ENCODE results near the gene RNF17. TPM values are rescaled to one million over a fixed set of nuclear protein-coding genes. Genes with fewer than 3 reads are reported as not detected.

Gene RNF17
- total and polyA plus RNA-seq, 10 of the 15 experiments (the other 5 are each of a cell fraction or from before 2014, with no cell fraction given), result not detected

DNA sequence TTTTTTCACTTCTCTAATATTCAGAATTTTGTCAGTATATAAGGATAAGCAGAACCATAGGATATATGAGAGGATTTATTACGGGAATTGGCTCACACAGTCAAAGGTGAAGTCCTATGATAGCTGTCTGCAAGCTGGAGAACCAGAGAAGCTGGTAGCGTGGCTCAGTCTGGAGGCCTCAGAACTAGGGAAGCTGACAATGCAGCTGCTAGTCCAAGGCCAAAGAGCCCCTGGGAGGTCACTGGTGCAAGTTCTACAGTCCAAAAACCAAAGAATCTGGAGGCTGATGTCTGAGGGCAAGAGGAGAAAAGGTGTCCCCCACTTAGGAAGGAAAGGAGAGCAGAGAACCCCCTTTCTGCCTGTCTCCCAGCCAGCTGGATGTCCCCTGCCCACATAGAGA, 114.4 kb downstream of the RNF17 start:
- ChIA-PET SMC1A (ENCODE audit: uncharacterized antibody, unreplicated experiment) (no interaction called here), CTCF (interaction anchor here (1.3 to 1.7 kb wide), 2 partner anchors 10 to 117 kb away, joined by 4 read pairs; no protein-coding TSS in a partner anchor), RAD21 (ENCODE audit: unreplicated experiment) (no interaction called here), POLR2A (no interaction called here)
- no peaks in the 10 kb centered on the region for H3K9me3 ChIP-seq (replicated peaks; ENCODE audit: control insufficient read depth, insufficient read depth, low read length)
- intact Hi-C loops (cut with micrococcal nuclease; ENCODE audit: unreplicated experiment), result no loop called here
- H3K4me1 ChIP-seq (ENCODE audit: control insufficient read depth, insufficient read depth, low read length), result no peaks in the 10 kb centered on the region
- in situ Hi-C loops (cut with MboI), result no loop called here
- ATAC-seq (no peak), DNase-seq (ENCODE audit: low read depth, low spot score) (no peak), FAIRE-seq (no peak)
- BruUV-seq (replicated peaks), result no TSS peak
- H3K9ac ChIP-seq (ENCODE audit: control insufficient read depth, insufficient read depth, low read length), result no peak overlapping the region
- no peaks in the 10 kb centered on the region for H3K27me3 ChIP-seq (replicated peaks in 1 of 2; ENCODE audit: control insufficient read depth in 2 of 2, insufficient read depth in 2 of 2, low read length in 1 of 2)
- no peak overlapping the region for H3K27ac ChIP-seq (ENCODE audit: control insufficient read depth, insufficient read depth)
- no peak overlapping the region for H2AFZ ChIP-seq (ENCODE audit: control insufficient read depth, low read depth, low read length)
- H4K20me1 ChIP-seq (ENCODE audit: control insufficient read depth, insufficient read depth), result no peaks in the 10 kb centered on the region
- WGBS (ENCODE audit: insufficient coverage, insufficient replicate concordance, low lambda C conversion rate, missing lambda C conversion rate), result 91% methylated on average over 2 of the region's 2 CpGs
- no peak overlapping the region for H3K4me3 ChIP-seq
- H3K36me3 ChIP-seq (ENCODE audit: control insufficient read depth in 2 of 2, insufficient read depth in 2 of 2, low read length in 1 of 2), result peaks cover 0 to 6% of the 10 kb centered on the region in 2 experiments; a peak in 1 of 4 replicates
- no peaks in the 10 kb centered on the region for H3K79me2 ChIP-seq (ENCODE audit: control insufficient read depth, insufficient read depth, low read length)
- no peak overlapping the region for H3K4me2 ChIP-seq (ENCODE audit: control insufficient read depth, insufficient read depth)
- TF ChIP-seq, protein P1, sequence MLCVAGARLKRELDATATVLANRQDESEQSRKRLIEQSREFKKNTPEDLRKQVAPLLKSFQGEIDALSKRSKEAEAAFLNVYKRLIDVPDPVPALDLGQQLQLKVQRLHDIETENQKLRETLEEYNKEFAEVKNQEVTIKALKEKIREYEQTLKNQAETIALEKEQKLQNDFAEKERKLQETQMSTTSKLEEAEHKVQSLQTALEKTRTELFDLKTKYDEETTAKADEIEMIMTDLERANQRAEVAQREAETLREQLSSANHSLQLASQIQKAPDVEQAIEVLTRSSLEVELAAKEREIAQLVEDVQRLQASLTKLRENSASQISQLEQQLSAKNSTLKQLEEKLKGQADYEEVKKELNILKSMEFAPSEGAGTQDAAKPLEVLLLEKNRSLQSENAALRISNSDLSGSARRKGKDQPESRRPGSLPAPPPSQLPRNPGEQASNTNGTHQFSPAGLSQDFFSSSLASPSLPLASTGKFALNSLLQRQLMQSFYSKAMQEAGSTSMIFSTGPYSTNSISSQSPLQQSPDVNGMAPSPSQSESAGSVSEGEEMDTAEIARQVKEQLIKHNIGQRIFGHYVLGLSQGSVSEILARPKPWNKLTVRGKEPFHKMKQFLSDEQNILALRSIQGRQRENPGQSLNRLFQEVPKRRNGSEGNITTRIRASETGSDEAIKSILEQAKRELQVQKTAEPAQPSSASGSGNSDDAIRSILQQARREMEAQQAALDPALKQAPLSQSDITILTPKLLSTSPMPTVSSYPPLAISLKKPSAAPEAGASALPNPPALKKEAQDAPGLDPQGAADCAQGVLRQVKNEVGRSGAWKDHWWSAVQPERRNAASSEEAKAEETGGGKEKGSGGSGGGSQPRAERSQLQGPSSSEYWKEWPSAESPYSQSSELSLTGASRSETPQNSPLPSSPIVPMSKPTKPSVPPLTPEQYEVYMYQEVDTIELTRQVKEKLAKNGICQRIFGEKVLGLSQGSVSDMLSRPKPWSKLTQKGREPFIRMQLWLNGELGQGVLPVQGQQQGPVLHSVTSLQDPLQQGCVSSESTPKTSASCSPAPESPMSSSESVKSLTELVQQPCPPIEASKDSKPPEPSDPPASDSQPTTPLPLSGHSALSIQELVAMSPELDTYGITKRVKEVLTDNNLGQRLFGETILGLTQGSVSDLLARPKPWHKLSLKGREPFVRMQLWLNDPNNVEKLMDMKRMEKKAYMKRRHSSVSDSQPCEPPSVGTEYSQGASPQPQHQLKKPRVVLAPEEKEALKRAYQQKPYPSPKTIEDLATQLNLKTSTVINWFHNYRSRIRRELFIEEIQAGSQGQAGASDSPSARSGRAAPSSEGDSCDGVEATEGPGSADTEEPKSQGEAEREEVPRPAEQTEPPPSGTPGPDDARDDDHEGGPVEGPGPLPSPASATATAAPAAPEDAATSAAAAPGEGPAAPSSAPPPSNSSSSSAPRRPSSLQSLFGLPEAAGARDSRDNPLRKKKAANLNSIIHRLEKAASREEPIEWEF (IDR thresholded peaks at IDR 0.05; ENCODE audit: insufficient replicate concordance, low read depth, low read length), result no peak
- TF ChIP-seq NR2C1 (IDR thresholded peaks at IDR 0.05), result no peak
- TF ChIP-seq MYB (IDR thresholded peaks at IDR 0.05; ENCODE audit: borderline replicate concordance, low read depth, low read length), result no peak
- no peak for TF ChIP-seq SUZ12 (IDR thresholded peaks at IDR 0.05; ENCODE audit: unreplicated experiment)
- no peak for TF ChIP-seq HDGF (IDR thresholded peaks at IDR 0.05)
- TF ChIP-seq MXI1 (IDR thresholded peaks at IDR 0.05; ENCODE audit: low read depth, low read length), result no peak
- no peak for TF ChIP-seq FOS (IDR thresholded peaks at IDR 0.05; ENCODE audit: borderline replicate concordance, extremely low read depth, insufficient read length)
- TF ChIP-seq SMAD1 (IDR thresholded peaks at IDR 0.05; ENCODE audit: low read depth, partially characterized antibody), result no peak
- no peak for TF ChIP-seq NFIC (IDR thresholded peaks at IDR 0.05; ENCODE audit: low read depth, low read length)
- TF ChIP-seq TCF3 (IDR thresholded peaks at IDR 0.05; ENCODE audit: borderline replicate concordance, insufficient read depth, low read depth, low read length), result no peak
- TF ChIP-seq, protein P2, sequence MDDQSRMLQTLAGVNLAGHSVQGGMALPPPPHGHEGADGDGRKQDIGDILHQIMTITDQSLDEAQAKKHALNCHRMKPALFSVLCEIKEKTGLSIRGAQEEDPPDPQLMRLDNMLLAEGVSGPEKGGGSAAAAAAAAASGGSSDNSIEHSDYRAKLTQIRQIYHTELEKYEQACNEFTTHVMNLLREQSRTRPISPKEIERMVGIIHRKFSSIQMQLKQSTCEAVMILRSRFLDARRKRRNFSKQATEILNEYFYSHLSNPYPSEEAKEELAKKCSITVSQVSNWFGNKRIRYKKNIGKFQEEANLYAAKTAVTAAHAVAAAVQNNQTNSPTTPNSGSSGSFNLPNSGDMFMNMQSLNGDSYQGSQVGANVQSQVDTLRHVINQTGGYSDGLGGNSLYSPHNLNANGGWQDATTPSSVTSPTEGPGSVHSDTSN (IDR thresholded peaks at IDR 0.05; ENCODE audit: insufficient replicate concordance, low read depth, low read length), result no peak
- TF ChIP-seq WRNIP1 (IDR thresholded peaks at IDR 0.05; ENCODE audit: borderline replicate concordance, low read depth, low read length), result no peak
- TF ChIP-seq, protein P3, sequence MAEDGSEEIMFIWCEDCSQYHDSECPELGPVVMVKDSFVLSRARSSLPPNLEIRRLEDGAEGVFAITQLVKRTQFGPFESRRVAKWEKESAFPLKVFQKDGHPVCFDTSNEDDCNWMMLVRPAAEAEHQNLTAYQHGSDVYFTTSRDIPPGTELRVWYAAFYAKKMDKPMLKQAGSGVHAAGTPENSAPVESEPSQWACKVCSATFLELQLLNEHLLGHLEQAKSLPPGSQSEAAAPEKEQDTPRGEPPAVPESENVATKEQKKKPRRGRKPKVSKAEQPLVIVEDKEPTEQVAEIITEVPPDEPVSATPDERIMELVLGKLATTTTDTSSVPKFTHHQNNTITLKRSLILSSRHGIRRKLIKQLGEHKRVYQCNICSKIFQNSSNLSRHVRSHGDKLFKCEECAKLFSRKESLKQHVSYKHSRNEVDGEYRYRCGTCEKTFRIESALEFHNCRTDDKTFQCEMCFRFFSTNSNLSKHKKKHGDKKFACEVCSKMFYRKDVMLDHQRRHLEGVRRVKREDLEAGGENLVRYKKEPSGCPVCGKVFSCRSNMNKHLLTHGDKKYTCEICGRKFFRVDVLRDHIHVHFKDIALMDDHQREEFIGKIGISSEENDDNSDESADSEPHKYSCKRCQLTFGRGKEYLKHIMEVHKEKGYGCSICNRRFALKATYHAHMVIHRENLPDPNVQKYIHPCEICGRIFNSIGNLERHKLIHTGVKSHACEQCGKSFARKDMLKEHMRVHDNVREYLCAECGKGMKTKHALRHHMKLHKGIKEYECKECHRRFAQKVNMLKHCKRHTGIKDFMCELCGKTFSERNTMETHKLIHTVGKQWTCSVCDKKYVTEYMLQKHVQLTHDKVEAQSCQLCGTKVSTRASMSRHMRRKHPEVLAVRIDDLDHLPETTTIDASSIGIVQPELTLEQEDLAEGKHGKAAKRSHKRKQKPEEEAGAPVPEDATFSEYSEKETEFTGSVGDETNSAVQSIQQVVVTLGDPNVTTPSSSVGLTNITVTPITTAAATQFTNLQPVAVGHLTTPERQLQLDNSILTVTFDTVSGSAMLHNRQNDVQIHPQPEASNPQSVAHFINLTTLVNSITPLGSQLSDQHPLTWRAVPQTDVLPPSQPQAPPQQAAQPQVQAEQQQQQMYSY (CRISPR knock-in tag; IDR thresholded peaks at IDR 0.05), result no peak

Data from GM12878 (cell line).